Ovary (tissue), 1 donor: ENCODE data around the gene SLAIN1.

Source experiments
- EP300 ChIP-seq: sonication (generic); formaldehyde crosslinking; IDR thresholded peaks from one replicate; pipeline ENCODE4 v1.6.1; 2017; ENCODE audit warnings: antibody characterized with exemption
- POLR2A ChIP-seq: fragments of 450-650 bp; IDR thresholded peaks from one replicate; pipeline ENCODE4 v1.6.1; 2017; ENCODE audit warnings: antibody characterized with exemption, mild to moderate bottlenecking, moderate library complexity

DNA sequence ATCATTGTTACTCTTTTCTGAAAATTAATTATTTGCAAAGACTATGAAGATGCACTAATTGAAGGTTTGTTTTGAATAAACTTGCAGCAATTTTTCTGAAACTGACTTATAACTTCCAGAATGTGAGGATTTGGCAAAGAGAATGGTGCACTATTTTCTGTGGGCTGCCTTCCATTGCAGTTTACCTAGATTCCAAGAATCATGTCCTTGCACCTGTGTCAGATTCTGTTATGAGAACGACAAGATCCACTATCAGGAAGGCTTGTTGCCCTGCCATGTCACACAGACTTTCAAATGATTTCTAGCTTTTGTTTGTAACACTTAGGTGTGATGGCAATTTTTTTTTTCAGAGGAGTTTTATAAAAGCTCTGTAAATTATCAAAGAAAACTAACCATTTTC lies 5.6 kb upstream of the SLAIN1 start:
- no peak for TF ChIP-seq POLR2A
- TF ChIP-seq EP300 = no peak
